H1 (cell line): ENCODE results near the gene LPIN2. TPM values are rescaled to one million over a fixed set of nuclear protein-coding genes. Genes with fewer than 3 reads are reported as not detected.

Experiments used
- CTCF ChIA-PET: fragments of 300-600 bp; sonication (Branson Sonifier 250); formaldehyde crosslinking; loops from one replicate; lab custom pipeline; 2021; ENCODE audit not compliant: partially characterized antibody; lab: Charles Lee
- POLR2A ChIA-PET: fragments of 300-600 bp; sonication (Branson Sonifier 250); formaldehyde crosslinking; loops from one replicate; lab custom pipeline; 2021; ENCODE audit warnings: inconsistent platforms; ENCODE audit not compliant: partially characterized antibody; lab: Charles Lee
- DNase-seq, 2 experiments: peaks; one replicate each; pipeline versions ENCODE4 v3.0.0 to v3.0.0-alpha.2; 2010 to 2022; ENCODE audit warnings: low spot score in 2 of 2, low read depth in 1 of 2, mixed read lengths in 1 of 2
- FAIRE-seq: peaks from 2 replicates; lab custom pipeline; 2011; peaks lifted over from hg19 to GRCh38; lab: Jason Lieb, UNC
- H2AFZ ChIP-seq: 2 replicates; pipeline ENCODE4 v1.8.1; 2012; ENCODE audit warnings: low read length, inconsistent platforms
- H2AK5ac ChIP-seq: 2 replicates; pipeline ENCODE4 v1.6.1; 2013; ENCODE audit warnings: low read depth, low read length
- H2BK120ac ChIP-seq: replicated peaks from 2 replicates; pipeline ENCODE3; 2013; ENCODE audit warnings: low read depth, low read length, inconsistent platforms
- H2BK12ac ChIP-seq: 2 replicates; pipeline ENCODE4 v1.6.1; 2013; ENCODE audit warnings: low read depth, low read length
- H2BK15ac ChIP-seq: 2 replicates; pipeline ENCODE4 v1.6.1; 2013; ENCODE audit warnings: low read length
- H2BK20ac ChIP-seq: 2 replicates; pipeline ENCODE4 v1.6.1; 2013; ENCODE audit warnings: low read length
- H2BK5ac ChIP-seq: 2 replicates; pipeline ENCODE4 v1.6.1; 2013; ENCODE audit warnings: low read depth, low read length
- H3K14ac ChIP-seq: 2 replicates; pipeline ENCODE4 v1.6.1; 2013; ENCODE audit warnings: inconsistent platforms; ENCODE audit not compliant: insufficient read length
- H3K18ac ChIP-seq: 2 replicates; pipeline ENCODE4 v1.6.1; 2013; ENCODE audit warnings: low read length; ENCODE audit errors: extremely low read depth
- H3K23ac ChIP-seq: 2 replicates; pipeline ENCODE4 v1.6.1; 2013; ENCODE audit warnings: inconsistent platforms; ENCODE audit not compliant: insufficient read length
- H3K23me2 ChIP-seq: 2 replicates; pipeline ENCODE4 v1.6.1; 2013; ENCODE audit warnings: low read depth, low read length
- H3K27ac ChIP-seq: 2 replicates; pipeline ENCODE4 v1.6.1; 2011; ENCODE audit warnings: low read depth, low read length, inconsistent platforms
- H3K27me3 ChIP-seq, 4 experiments: replicated peaks in 1 of 4; 1 replicate in 1 of 4; 2 replicates in 3 of 4; pipeline versions ENCODE4 v1.6.1 to v1.8.1; 2011 to 2013; ENCODE audit warnings: low read length in 3 of 4, mild to moderate bottlenecking in 3 of 4, inconsistent platforms in 2 of 4, mixed read lengths in 2 of 4, moderate library complexity in 1 of 4; ENCODE audit not compliant: control insufficient read depth in 3 of 4, insufficient read depth in 3 of 4; ENCODE audit errors: extremely low read depth in 1 of 4
- H3K36me3 ChIP-seq, 4 experiments: 2 replicates each; pipeline versions ENCODE4 v1.6.1 to v1.8.1; 2011 to 2013; ENCODE audit warnings: mild to moderate bottlenecking in 4 of 4, low read length in 3 of 4, moderate library complexity in 2 of 4, control low read depth in 1 of 4, inconsistent platforms in 1 of 4; ENCODE audit not compliant: insufficient read depth in 4 of 4, control insufficient read depth in 2 of 4
- H3K4ac ChIP-seq: replicated peaks from 2 replicates; pipeline ENCODE3; 2013; ENCODE audit warnings: low read length, low read depth, mixed read lengths, inconsistent platforms; ENCODE audit not compliant: insufficient read length
- H3K4me1 ChIP-seq, 4 experiments: replicated peaks in 1 of 4; 1 replicate in 1 of 4; 2 replicates in 3 of 4; pipeline versions ENCODE4 v1.6.1 to v1.8.1; 2011 to 2013; ENCODE audit warnings: low read length in 3 of 4, inconsistent platforms in 2 of 4, mixed read lengths in 1 of 4; ENCODE audit not compliant: insufficient read depth in 4 of 4, control insufficient read depth in 3 of 4
- H3K4me2 ChIP-seq, 2 experiments: 2 replicates each; pipeline versions ENCODE4 v1.6.1 to v1.8.1; 2011 to 2013; ENCODE audit warnings: low read depth in 2 of 2, low read length in 2 of 2, control low read depth in 1 of 2, inconsistent platforms in 1 of 2, mild to moderate bottlenecking in 1 of 2; ENCODE audit not compliant: insufficient read depth in 1 of 2
- H3K4me3 ChIP-seq, 4 experiments: fragments of 200-600, 300-600 bp in 1 of 4; sonication (generic), shearing (Covaris generic), sonication (Bioruptor Twin) in 1 of 4; 2 replicates each; pipeline versions ENCODE4 v1.5.1 to v1.8.1; 2011 to 2016; ENCODE audit warnings: low read length in 4 of 4, low read depth in 3 of 4, control low read depth in 2 of 4, inconsistent platforms in 2 of 4, mild to moderate bottlenecking in 2 of 4, mixed read lengths in 1 of 4, moderate library complexity in 1 of 4; ENCODE audit not compliant: insufficient read depth in 2 of 4; ENCODE audit errors: extremely low read depth in 1 of 4
- H3K56ac ChIP-seq: replicated peaks from 2 replicates; pipeline ENCODE3; 2013; ENCODE audit warnings: low read depth, mild to moderate bottlenecking, mixed read lengths, low read length, inconsistent platforms; ENCODE audit not compliant: insufficient read length
- H3K79me1 ChIP-seq: 2 replicates; pipeline ENCODE4 v1.6.1; 2013; ENCODE audit warnings: low read depth, low read length, control low read depth
- H3K79me2 ChIP-seq, 2 experiments: 2 replicates each; pipeline versions ENCODE4 v1.6.1 to v1.8.1; 2012 to 2013; ENCODE audit warnings: low read length in 2 of 2, mild to moderate bottlenecking in 2 of 2, inconsistent platforms in 1 of 2; ENCODE audit not compliant: insufficient read depth in 2 of 2, control insufficient read depth in 1 of 2
- H3K9ac ChIP-seq, 4 experiments: replicated peaks in 1 of 4; 1 replicate in 1 of 4; 2 replicates in 3 of 4; pipeline versions ENCODE4 v1.6.1 to v1.8.1; 2011 to 2013; ENCODE audit warnings: low read depth in 3 of 4, low read length in 3 of 4, control low read depth in 2 of 4, mild to moderate bottlenecking in 2 of 4, moderate library complexity in 2 of 4, inconsistent platforms in 1 of 4; ENCODE audit errors: extremely low read depth in 1 of 4
- H3K9me3 ChIP-seq, 2 experiments: 2 replicates each; pipeline versions ENCODE4 v1.6.1 to v1.8.1; 2012 to 2013; ENCODE audit warnings: mild to moderate bottlenecking in 2 of 2, moderate library complexity in 2 of 2, control low read depth in 1 of 2, inconsistent platforms in 1 of 2, low read depth in 1 of 2, low read length in 1 of 2, mixed read lengths in 1 of 2; ENCODE audit not compliant: insufficient read depth in 2 of 2
- H4K20me1 ChIP-seq, 2 experiments: replicated peaks in 1 of 2; 2 replicates each; pipeline versions ENCODE3 to v1.8.1; 2011 to 2013; ENCODE audit warnings: inconsistent platforms in 2 of 2, low read length in 2 of 2, mild to moderate bottlenecking in 1 of 2; ENCODE audit not compliant: insufficient read depth in 2 of 2, control insufficient read depth in 1 of 2
- H4K5ac ChIP-seq: 2 replicates; pipeline ENCODE4 v1.6.1; 2013; ENCODE audit warnings: low read length, low read depth, mixed read lengths, inconsistent platforms; ENCODE audit not compliant: insufficient read length
- H4K8ac ChIP-seq: 2 replicates; pipeline ENCODE4 v1.8.0; 2013; ENCODE audit warnings: mild to moderate bottlenecking, moderate library complexity, low read length, inconsistent platforms; ENCODE audit not compliant: insufficient read depth; ENCODE audit errors: extremely low read depth
- H4K91ac ChIP-seq: replicated peaks from 2 replicates; pipeline ENCODE3; 2013; ENCODE audit warnings: low read length, mixed read lengths, inconsistent platforms; ENCODE audit not compliant: insufficient read length
- CBX8 ChIP-seq: fragments of 300-800, 300-1000 bp; sonication (generic); IDR thresholded peaks from 2 replicates; pipeline ENCODE4 v1.7.1; 2016; ENCODE audit warnings: low read depth, low read length, borderline replicate concordance
- CHD2 ChIP-seq: IDR thresholded peaks from 2 replicates; pipeline ENCODE4 v1.6.1; 2012; ENCODE audit warnings: low read length, improper control_type of control experiment
- GABPA ChIP-seq: IDR thresholded peaks from 2 replicates; pipeline ENCODE4 v1.6.1; 2011; ENCODE audit warnings: mild to moderate bottlenecking, low read length, moderate library complexity, borderline replicate concordance; ENCODE audit not compliant: insufficient read depth
- JUN ChIP-seq: IDR thresholded peaks from 2 replicates; pipeline ENCODE4 v1.6.1; 2011; ENCODE audit warnings: low read depth, mild to moderate bottlenecking, improper control_type of control experiment, low read length
- KDM4A ChIP-seq: IDR thresholded peaks from one replicate; pipeline ENCODE4 v1.7.1; 2012; ENCODE audit warnings: low read depth, mild to moderate bottlenecking, moderate library complexity, low read length, inconsistent platforms; ENCODE audit not compliant: severe bottlenecking
- MAX ChIP-seq: IDR thresholded peaks from 2 replicates; pipeline ENCODE4 v1.6.1; 2012; ENCODE audit warnings: inconsistent platforms
- PHF8 ChIP-seq: fragments of 200-600 bp; sonication (generic); conservative IDR thresholded peaks from 2 replicates; pipeline ENCODE4 v1.7.1; 2012; ENCODE audit warnings: low read depth, mild to moderate bottlenecking, inconsistent platforms, low read length, moderate library complexity
- POLR2A ChIP-seq, 2 experiments: IDR thresholded peaks; 1 replicate in 1 of 2; 2 replicates in 1 of 2; pipeline ENCODE4 v1.6.1; 2011; ENCODE audit warnings: low read depth in 2 of 2, low read length in 2 of 2, mild to moderate bottlenecking in 2 of 2; ENCODE audit errors: control extremely low read depth in 1 of 2
- POU5F1 ChIP-seq: IDR thresholded peaks from 2 replicates; pipeline ENCODE4 v1.6.1; 2011; ENCODE audit warnings: low read depth, mild to moderate bottlenecking, low read length, moderate library complexity
- RBBP5 ChIP-seq: IDR thresholded peaks from 2 replicates; pipeline ENCODE4 v1.7.1; 2012; ENCODE audit warnings: low read depth, mild to moderate bottlenecking, inconsistent platforms, low read length, moderate library complexity, borderline replicate concordance
- SUZ12 ChIP-seq: fragments of 200-600 bp; sonication (generic); IDR thresholded peaks from 2 replicates; pipeline ENCODE4 v1.6.1; 2012; ENCODE audit warnings: mild to moderate bottlenecking, inconsistent platforms, low read length, moderate library complexity, mixed read lengths
- TAF7 ChIP-seq: optimal IDR thresholded peaks from 2 replicates; pipeline ENCODE3; 2011; ENCODE audit warnings: low read depth, mild to moderate bottlenecking, inconsistent platforms, low read length, moderate library complexity, borderline replicate concordance
- TBP ChIP-seq: IDR thresholded peaks from 2 replicates; pipeline ENCODE4 v1.6.1; 2011; ENCODE audit warnings: low read depth, low read length, improper control_type of control experiment
- TCF12 ChIP-seq: IDR thresholded peaks from 2 replicates; pipeline ENCODE4 v1.6.1; 2011; ENCODE audit warnings: low read depth, mild to moderate bottlenecking, low read length
- WGBS, 2 experiments: shearing (Covaris generic) in 1 of 2; methylation state at CpG; one replicate each; pipeline versions ENCODE4 v1.1.6 to v1.1.7; 2013 to 2015; ENCODE audit warnings: low lambda C conversion rate in 2 of 2, mixed read lengths in 2 of 2, inconsistent platforms in 1 of 2, low coverage in 1 of 2, missing lambda C conversion rate in 1 of 2; ENCODE audit not compliant: insufficient replicate concordance in 2 of 2, insufficient coverage in 1 of 2, insufficient read length in 1 of 2; ENCODE audit errors: extremely low coverage in 1 of 2, missing lambda C conversion rate in 1 of 2; 5-methylcytosine and 5-hydroxymethylcytosine counted together
- polyA plus RNA-seq, 7 experiments: library from polyadenylated mRNA; depleted of rRNA in 3 of 7; stranded (reverse) in 5 of 7; unstranded in 2 of 7; fragments of >200 nt in 5 of 7; fragments of 200-250 nt in 2 of 7; gene quantifications; 1 replicate in 5 of 7; 2 replicates in 1 of 7; 4 replicates in 1 of 7; pipeline versions ENCODE4 v1.2.1 to v1.2.3, GENCODE V29; 2011 to 2013; ENCODE audit warnings: missing spikeins in 2 of 7, mixed read lengths in 2 of 7
- total RNA-seq: library from RNA; stranded (reverse); fragmentation: NEBNext Ultra II Directional; extraction: Animal tissue kit (Norgen Biotek cat#: 25700); gene quantifications from 2 replicates; pipeline ENCODE4 v1.2.1, GENCODE V29; 2021

Gene LPIN2
- total and polyA plus RNA-seq, 2 of the 8 experiments (the other 6 are each of a cell fraction or from before 2014, with no cell fraction given) = 7.4 to 14.2 TPM

GRCh38 chr18:3015851-3016250, 2.9 kb upstream of the LPIN2 start:
- ChIA-PET CTCF (interaction anchor here (1.3 kb wide), 2 partner anchors 113 to 137 kb away, joined by 4 read pairs; no protein-coding TSS in a partner anchor), POLR2A (no interaction called here)
- H2BK20ac ChIP-seq = no peak overlapping the region
- H2AK5ac ChIP-seq = no peak overlapping the region
- H3K4ac ChIP-seq = no peak overlapping the region
- no peak overlapping the region for H3K4me2 ChIP-seq
- H3K36me3 ChIP-seq = peaks cover 0 to 1% (median under 1%) of the 10 kb centered on the region in 4 experiments; a peak in 1 of 8 replicates
- no peak overlapping the region for H3K4me3 ChIP-seq
- no peak overlapping the region for H2BK5ac ChIP-seq
- no peaks in the 10 kb centered on the region; the same call in 1 of the 2 replicates for H3K79me1 ChIP-seq
- H3K9ac ChIP-seq = no peak overlapping the region
- H4K8ac ChIP-seq = no peak overlapping the region
- H3K27ac ChIP-seq = no peak overlapping the region
- H3K14ac ChIP-seq = no peak overlapping the region
- FAIRE-seq (no peak), DNase-seq (no peak)
- no peaks in the 10 kb centered on the region for H3K9me3 ChIP-seq
- H4K91ac ChIP-seq = no peak overlapping the region
- H3K56ac ChIP-seq = no peak overlapping the region
- H2BK120ac ChIP-seq = no peak overlapping the region
- peaks cover 0 to 6% (median 2%) of the 10 kb centered on the region in 4 experiments; a peak in 3 of 7 replicates for H3K4me1 ChIP-seq
- H2BK15ac ChIP-seq = no peak overlapping the region
- H3K23me2 ChIP-seq = no peaks in the 10 kb centered on the region; the same call in none of the 2 replicates
- no peak overlapping the region for H3K18ac ChIP-seq
- H2AFZ ChIP-seq = no peak overlapping the region
- H3K79me2 ChIP-seq = peaks cover 0 to 11% of the 10 kb centered on the region in 2 experiments; a peak in 2 of 4 replicates
- no peaks in the 10 kb centered on the region for H4K20me1 ChIP-seq
- H2BK12ac ChIP-seq = no peak overlapping the region
- H3K27me3 ChIP-seq = no peaks in the 10 kb centered on the region; a peak in 1 of 7 replicates
- no peak for TF ChIP-seq GABPA
- TF ChIP-seq JUN = no peak
- TF ChIP-seq PHF8 = no peak
- TF ChIP-seq KDM4A = no peak
- TF ChIP-seq TAF7 = no peak
- no peak for TF ChIP-seq CHD2
- no peak for TF ChIP-seq TCF12
- TF ChIP-seq CBX8 = no peak
- no peak for TF ChIP-seq SUZ12
- TF ChIP-seq MAX = no peak
- no peak for TF ChIP-seq RBBP5
- no peak for TF ChIP-seq POU5F1
- TF ChIP-seq TBP = no peak
- TF ChIP-seq POLR2A (IDR thresholded peaks at IDR 0.05; ENCODE audit: control extremely low read depth in 1 of 2, low read depth in 2 of 2, low read length in 2 of 2) = no peak
- H3K23ac ChIP-seq = no peak overlapping the region
- H4K5ac ChIP-seq = no peak overlapping the region
- 92% methylated on average over 4 of the region's 4 CpGs; no CpG with 5 or more reads in 1 of the 2 experiments for WGBS, 2 experiments
